Gastrocnemius medialis (tissue), 4 donors: ENCODE data around the gene SLC16A3. TPM values are rescaled to one million over a fixed set of nuclear protein-coding genes. Genes with fewer than 3 reads are reported as not detected.

ENCODE experiments used
- ATAC-seq, 2 donors: fragments of 150-250 bp; one replicate each; pipeline ENCODE4 v1.9.1; 2016
- DNase-seq, 2 donors: peaks; one replicate each; pipeline ENCODE4 v3.0.0-alpha.2; 2019
- H3K27ac ChIP-seq, 4 donors: fragments of 200-600 bp; sonication (generic); 1 replicate in 1 of 4; 2 replicates in 3 of 4; pipeline ENCODE4 v1.5.1; 2016 to 2018; ENCODE audit warnings: mild to moderate bottlenecking in 2 of 4, moderate library complexity in 1 of 4
- H3K27me3 ChIP-seq, 3 donors: fragments of 200-600 bp; sonication (generic) in 2 of 3; 1 replicate in 1 of 3; 2 replicates in 2 of 3; pipeline versions ENCODE4 v1.5.1 to v1.6.0; 2016 to 2019; ENCODE audit warnings: mild to moderate bottlenecking in 1 of 3, moderate library complexity in 1 of 3
- H3K36me3 ChIP-seq, 2 donors: fragments of 200-600 bp; sonication (generic) in 1 of 2; one replicate each; pipeline ENCODE4 v1.5.1; 2017 to 2018
- H3K4me1 ChIP-seq, 2 donors: fragments of 200-600 bp; sonication (generic) in 1 of 2; one replicate each; pipeline ENCODE4 v1.5.1; 2016 to 2017; ENCODE audit warnings: mild to moderate bottlenecking in 2 of 2
- H3K4me3 ChIP-seq, 4 donors: fragments of 200-600 bp; sonication (generic) in 3 of 4; 1 replicate in 1 of 4; 2 replicates in 3 of 4; pipeline ENCODE4 v1.5.1; 2016 to 2019; ENCODE audit warnings: mild to moderate bottlenecking in 2 of 4
- H3K9me3 ChIP-seq, 3 donors: fragments of 200-600 bp; sonication (generic) in 2 of 3; 1 replicate in 1 of 3; 2 replicates in 2 of 3; pipeline ENCODE4 v1.5.1; 2016 to 2019
- POLR2A ChIP-seq, 2 donors: fragments of 450-650 bp; IDR thresholded peaks; one replicate each; pipeline ENCODE4 v1.6.1; 2017; ENCODE audit warnings: antibody characterized with exemption in 2 of 2, mild to moderate bottlenecking in 2 of 2, moderate library complexity in 2 of 2
- in situ Hi-C, 4 donors: fragments of 200-750 bp; cut with MboI; loops; one replicate each; pipeline versions ENCODE4 v1.15.0 to v1.8.0; 2017; ENCODE audit warnings: low sequenced_read_pairs in 4 of 4
- intact Hi-C: fragments of 100-400 bp; cut with DNase I; formaldehyde crosslinking; loops from one replicate; pipeline ENCODE4 v1.15.1; 2023; ENCODE audit warnings: low total_unique reads
- total RNA-seq, 4 donors: library from RNA; depleted of rRNA; stranded (reverse); fragments of >200 nt; gene quantifications; one replicate each; pipeline versions ENCODE4 v1.1.0 to v1.2.3, GENCODE V29; 2016
- TF ChIP-seq, protein P1 (sequence below), 5 experiments: fragments of 450-650 bp in 3 of 5; fragments of 200-600 bp in 2 of 5; sonication (generic) in 2 of 5; IDR thresholded peaks in 4 of 5; conservative IDR thresholded peaks in 1 of 5; 1 replicate in 4 of 5; 2 replicates in 1 of 5; pipeline ENCODE4 v1.5.1; 2016 to 2019; ENCODE audit warnings: antibody characterized with exemption in 5 of 5, mild to moderate bottlenecking in 3 of 5, moderate library complexity in 3 of 5

SLC16A3 gene
- total RNA-seq, 4 donors from 2014 or later = 46.0 to 173 (median 126) TPM

DNA sequence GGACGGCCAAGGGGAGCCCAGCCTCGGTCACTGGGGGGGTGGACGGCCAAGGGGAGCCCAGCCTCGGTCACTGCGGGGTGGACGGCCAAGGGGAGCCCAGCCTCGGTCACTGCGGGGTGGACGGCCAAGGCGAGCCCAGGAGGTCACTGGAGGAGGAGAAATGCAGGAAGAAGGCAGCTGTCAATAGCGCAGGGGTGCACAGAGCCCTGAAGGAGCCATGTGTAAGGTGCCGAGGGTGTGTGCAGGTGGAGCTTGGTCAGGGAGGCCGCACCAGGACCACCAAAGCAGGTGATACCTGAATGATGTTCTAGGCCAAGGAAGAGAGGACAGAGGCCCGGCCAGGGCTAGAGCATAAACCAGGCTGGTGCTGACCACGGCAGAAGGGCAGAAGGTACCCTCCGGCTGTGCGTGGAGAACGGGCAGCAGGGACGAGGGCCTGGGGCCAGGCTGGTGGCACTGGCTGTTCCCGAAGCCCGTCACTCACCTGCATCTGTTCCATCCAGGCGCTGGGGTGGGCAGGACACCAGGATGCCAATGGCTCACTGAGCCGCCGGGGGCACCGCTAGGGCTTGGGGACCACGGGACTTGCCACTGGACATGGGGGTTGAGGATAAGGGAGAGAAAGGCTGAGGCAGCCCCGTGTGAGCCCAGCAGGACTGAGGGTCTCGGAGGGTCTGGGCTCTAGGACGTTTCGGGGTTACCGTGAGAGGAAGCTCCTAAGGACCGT, 10.3 kb upstream of the SLC16A3 start:
- ATAC-seq = no peak
- TF ChIP-seq POLR2A (IDR thresholded peaks at IDR 0.05) = no peak
- TF ChIP-seq, protein P1, sequence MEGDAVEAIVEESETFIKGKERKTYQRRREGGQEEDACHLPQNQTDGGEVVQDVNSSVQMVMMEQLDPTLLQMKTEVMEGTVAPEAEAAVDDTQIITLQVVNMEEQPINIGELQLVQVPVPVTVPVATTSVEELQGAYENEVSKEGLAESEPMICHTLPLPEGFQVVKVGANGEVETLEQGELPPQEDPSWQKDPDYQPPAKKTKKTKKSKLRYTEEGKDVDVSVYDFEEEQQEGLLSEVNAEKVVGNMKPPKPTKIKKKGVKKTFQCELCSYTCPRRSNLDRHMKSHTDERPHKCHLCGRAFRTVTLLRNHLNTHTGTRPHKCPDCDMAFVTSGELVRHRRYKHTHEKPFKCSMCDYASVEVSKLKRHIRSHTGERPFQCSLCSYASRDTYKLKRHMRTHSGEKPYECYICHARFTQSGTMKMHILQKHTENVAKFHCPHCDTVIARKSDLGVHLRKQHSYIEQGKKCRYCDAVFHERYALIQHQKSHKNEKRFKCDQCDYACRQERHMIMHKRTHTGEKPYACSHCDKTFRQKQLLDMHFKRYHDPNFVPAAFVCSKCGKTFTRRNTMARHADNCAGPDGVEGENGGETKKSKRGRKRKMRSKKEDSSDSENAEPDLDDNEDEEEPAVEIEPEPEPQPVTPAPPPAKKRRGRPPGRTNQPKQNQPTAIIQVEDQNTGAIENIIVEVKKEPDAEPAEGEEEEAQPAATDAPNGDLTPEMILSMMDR (IDR thresholded peaks at IDR 0.05 in 4 of 5, conservative IDR thresholded peaks at IDR 0.05 in 1 of 5) = no peak
- H3K4me3 ChIP-seq = no peak overlapping the region
- intact Hi-C loops (no loop called here), in situ Hi-C loops (no loop called here)
- no peaks in the 10 kb centered on the region for H3K27me3 ChIP-seq
- no peak overlapping the region for H3K27ac ChIP-seq
- H3K4me1 ChIP-seq = peaks cover 7 to 15% of the 10 kb centered on the region in 2 donors
- H3K9me3 ChIP-seq = no peaks in the 10 kb centered on the region
- DNase-seq = no peak
- no peaks in the 10 kb centered on the region for H3K36me3 ChIP-seq

DNA sequence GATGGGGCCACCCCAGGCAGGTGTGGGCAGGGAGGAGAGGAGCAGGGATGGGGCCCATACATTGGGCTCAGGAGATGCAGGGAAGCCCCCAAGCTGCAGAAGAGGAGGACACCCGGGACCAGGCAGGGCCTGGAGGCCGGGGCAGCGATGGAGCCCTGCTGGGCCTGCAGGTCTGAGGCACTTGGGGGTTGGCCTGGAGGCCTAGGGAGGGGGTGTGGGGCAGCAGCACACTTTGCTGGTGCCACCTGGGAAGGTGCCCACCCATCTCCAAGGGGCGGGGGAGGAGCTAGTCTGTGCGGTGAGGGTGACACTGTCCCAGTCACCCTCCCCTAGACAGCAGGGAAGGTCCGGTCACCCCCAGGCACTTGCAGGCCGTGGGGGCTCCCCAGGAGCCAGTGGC, 9.8 kb upstream of the SLC16A3 start:
- TF ChIP-seq POLR2A (IDR thresholded peaks at IDR 0.05) = no peak
- TF ChIP-seq, protein P1 (IDR thresholded peaks at IDR 0.05 in 4 of 5, conservative IDR thresholded peaks at IDR 0.05 in 1 of 5) = no peak
- H3K4me1 ChIP-seq = peaks cover 2 to 15% of the 10 kb centered on the region in 2 donors
- H3K36me3 ChIP-seq = no peaks in the 10 kb centered on the region
- DNase-seq (no peak), ATAC-seq (no peak)
- H3K9me3 ChIP-seq = no peaks in the 10 kb centered on the region
- no peak overlapping the region for H3K27ac ChIP-seq
- H3K4me3 ChIP-seq = no peak overlapping the region
- intact Hi-C loops (no loop called here), in situ Hi-C loops (no loop called here)
- H3K27me3 ChIP-seq = no peaks in the 10 kb centered on the region

DNA sequence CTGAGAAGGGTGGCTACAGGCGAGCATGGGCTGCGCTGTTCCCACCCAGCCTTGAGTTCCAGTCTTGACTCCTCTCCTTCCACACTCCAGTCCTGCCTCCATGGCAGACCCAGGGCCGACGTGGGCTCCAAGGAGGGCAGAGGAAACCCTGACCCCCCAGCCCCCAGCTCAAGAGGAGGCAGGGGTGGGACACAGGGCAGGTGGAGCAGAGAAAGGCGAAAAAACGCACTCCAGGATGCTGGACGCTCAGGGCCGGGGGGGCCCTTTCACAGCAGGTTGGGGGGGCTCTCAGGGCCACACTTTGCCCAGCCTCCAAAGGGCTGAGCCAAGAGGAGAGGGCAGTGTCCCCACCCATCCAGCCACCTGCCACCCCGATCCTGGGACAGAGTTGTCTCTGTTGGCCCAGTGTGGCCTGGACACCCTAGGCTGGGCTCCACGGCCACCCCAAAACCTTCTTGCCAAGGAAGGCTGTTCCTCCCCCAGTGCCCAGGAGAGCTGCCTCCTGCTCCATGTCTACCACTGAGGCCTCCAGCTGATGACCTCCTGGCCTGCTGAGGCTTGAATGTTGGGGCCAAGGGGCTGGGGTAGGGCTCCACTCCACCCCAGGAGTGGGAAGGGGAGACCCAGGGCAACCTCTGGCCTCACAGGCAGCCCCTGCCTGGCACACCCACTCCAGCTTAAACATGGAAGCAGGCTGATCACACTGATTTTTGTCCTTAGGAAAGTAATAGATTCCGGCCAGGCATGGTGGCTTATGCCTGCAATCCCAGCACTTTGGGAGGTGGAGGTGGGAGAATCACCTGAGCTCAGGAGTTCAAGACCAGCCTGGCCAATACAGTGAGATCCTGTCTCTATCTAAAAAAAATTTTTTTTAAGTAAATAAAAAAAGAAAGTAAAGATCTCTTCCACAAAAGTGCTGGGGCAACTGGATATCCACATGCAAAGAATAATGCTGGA, 8.8 kb upstream of the SLC16A3 start:
- no peak for ATAC-seq
- Histone ChIP-seq H3K4me1 (peaks cover 6 to 19% of the 10 kb centered on the region in 2 donors), H3K4me3 (no peak overlapping the region), H3K36me3 (no peaks in the 10 kb centered on the region), H3K27me3 (no peaks in the 10 kb centered on the region), H3K9me3 (no peaks in the 10 kb centered on the region), H3K27ac (no peak overlapping the region)
- TF ChIP-seq, protein P1 (IDR thresholded peaks at IDR 0.05 in 4 of 5, conservative IDR thresholded peaks at IDR 0.05 in 1 of 5) = no peak
- no peak for TF ChIP-seq POLR2A (IDR thresholded peaks at IDR 0.05)
- in situ Hi-C loops (no loop called here), intact Hi-C loops (no loop called here)
- no peak for DNase-seq

DNA sequence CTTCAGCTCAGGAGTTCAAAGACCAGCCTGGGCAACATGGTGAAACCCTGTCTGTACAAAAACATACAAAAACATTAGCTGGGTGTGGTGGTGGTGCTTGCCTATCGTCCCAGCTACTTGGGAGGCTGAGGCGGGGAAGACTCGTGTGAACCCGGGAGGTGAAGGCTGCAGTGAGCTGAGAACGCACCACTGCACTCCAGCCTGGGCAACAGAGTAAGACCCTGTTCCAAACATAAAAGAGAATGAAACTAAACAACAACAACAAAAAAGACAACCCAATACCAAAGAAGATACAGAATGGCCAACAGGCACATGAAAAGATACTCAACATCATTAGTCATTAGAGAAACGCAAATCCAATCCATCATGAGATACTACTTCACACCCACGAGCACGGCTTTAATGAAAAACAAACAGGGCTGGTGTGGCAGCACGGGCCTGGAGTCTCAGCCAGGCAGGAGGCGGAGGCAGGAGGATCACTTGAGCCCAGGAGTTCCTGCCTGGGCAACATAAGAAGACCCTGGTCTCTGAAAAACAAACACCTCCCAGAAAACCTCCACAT, 7.4 kb upstream of the SLC16A3 start:
- no peak overlapping the region for H3K27ac ChIP-seq
- H3K36me3 ChIP-seq = no peaks in the 10 kb centered on the region
- no peak for DNase-seq
- H3K4me1 ChIP-seq = peaks cover 20 to 31% of the 10 kb centered on the region in 2 donors
- H3K4me3 ChIP-seq = no peak overlapping the region
- no peak for TF ChIP-seq POLR2A (IDR thresholded peaks at IDR 0.05)
- TF ChIP-seq, protein P1 (IDR thresholded peaks at IDR 0.05 in 4 of 5, conservative IDR thresholded peaks at IDR 0.05 in 1 of 5) = no peak
- intact Hi-C loops (no loop called here), in situ Hi-C loops (no loop called here)
- ATAC-seq = no peak
- no peaks in the 10 kb centered on the region for H3K27me3 ChIP-seq
- H3K9me3 ChIP-seq = no peaks in the 10 kb centered on the region
